ENCODE results near the gene PSMA7. TPM values are rescaled to one million over a fixed set of nuclear protein-coding genes. Genes with fewer than 3 reads are reported as not detected.

The PSMA7 gene
- total and polyA plus RNA-seq, 2 donors (not counting 1 experiment from before 2014, with no cell fraction given), result 140 to 252 TPM

DNA sequence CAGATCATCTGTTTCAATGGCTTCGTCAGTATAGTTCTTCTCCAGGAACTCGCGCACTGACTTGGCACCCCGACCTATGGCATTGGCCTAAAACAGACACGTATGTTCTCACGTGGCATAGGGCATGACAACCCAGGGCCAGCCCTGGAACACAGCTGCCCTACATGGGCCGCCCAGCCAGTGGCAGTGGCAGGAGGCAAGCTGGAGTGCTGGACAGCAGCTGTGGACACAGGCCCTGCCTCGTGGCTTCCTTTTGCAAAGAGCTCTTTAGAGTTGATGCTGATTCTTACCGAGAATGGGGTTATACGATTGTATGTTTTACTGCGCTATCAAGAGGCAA lies 5.0 kb downstream of the PSMA7 start:
- peaks cover 64% of the 10 kb centered on the region for H4K20me1 ChIP-seq (ENCODE audit: control insufficient read depth, insufficient read depth, low read length, poor library complexity, severe bottlenecking)
- H3K36me3 ChIP-seq (replicated peaks in 1 of 2; ENCODE audit: control extremely low read depth in 1 of 2, control insufficient read depth in 1 of 2, extremely low read depth in 1 of 2, insufficient read depth in 2 of 2, low read length in 1 of 2), result peaks cover 1 to 67% of the 10 kb centered on the region in 2 experiments
- ChIA-PET CTCF (interaction anchor here (0.7 to 2.8 kb wide), 8 partner anchors 11 to 127 kb away, joined by 3 to 19 read pairs (median 4); no protein-coding TSS in a partner anchor), POLR2A (no interaction called here)
- Mint-ChIP-seq H3K4me1 (peaks cover 34% of the 10 kb centered on the region), H3K27ac (no peak overlapping the region), H3K9me3 (ENCODE audit: insufficient read depth) (no peaks in the 10 kb centered on the region), H3K4me3 (no peak overlapping the region), H3K27me3 (no peaks in the 10 kb centered on the region)
- H3K4me1 ChIP-seq (ENCODE audit: control insufficient read depth in 2 of 2, insufficient read depth in 2 of 2, low read length in 2 of 2), result peaks cover 16 to 30% of the 10 kb centered on the region in 2 donors
- H3K9me3 ChIP-seq (ENCODE audit: control extremely low read depth in 1 of 3, control insufficient read depth in 2 of 3, insufficient read depth in 1 of 3, low read length in 2 of 3), result no peaks in the 10 kb centered on the region
- no peak overlapping the region for H2AFZ ChIP-seq (ENCODE audit: insufficient read depth, low read depth, low read length, poor library complexity, severe bottlenecking)
- no peaks in the 10 kb centered on the region for H3K27me3 ChIP-seq (replicated peaks in 1 of 4; ENCODE audit: control extremely low read depth in 1 of 4, control insufficient read depth in 3 of 4, insufficient read depth in 4 of 4, low read length in 3 of 4)
- DNase-seq, result no peak
- intact Hi-C loops (cut with micrococcal nuclease), result loop anchor here (5.0 kb wide), 1 partner anchor 111 kb away; no protein-coding TSS in a partner anchor
- TF ChIP-seq, protein P1, sequence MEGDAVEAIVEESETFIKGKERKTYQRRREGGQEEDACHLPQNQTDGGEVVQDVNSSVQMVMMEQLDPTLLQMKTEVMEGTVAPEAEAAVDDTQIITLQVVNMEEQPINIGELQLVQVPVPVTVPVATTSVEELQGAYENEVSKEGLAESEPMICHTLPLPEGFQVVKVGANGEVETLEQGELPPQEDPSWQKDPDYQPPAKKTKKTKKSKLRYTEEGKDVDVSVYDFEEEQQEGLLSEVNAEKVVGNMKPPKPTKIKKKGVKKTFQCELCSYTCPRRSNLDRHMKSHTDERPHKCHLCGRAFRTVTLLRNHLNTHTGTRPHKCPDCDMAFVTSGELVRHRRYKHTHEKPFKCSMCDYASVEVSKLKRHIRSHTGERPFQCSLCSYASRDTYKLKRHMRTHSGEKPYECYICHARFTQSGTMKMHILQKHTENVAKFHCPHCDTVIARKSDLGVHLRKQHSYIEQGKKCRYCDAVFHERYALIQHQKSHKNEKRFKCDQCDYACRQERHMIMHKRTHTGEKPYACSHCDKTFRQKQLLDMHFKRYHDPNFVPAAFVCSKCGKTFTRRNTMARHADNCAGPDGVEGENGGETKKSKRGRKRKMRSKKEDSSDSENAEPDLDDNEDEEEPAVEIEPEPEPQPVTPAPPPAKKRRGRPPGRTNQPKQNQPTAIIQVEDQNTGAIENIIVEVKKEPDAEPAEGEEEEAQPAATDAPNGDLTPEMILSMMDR (IDR thresholded peaks at IDR 0.05), result no peak
- TF ChIP-seq EZH2 (IDR thresholded peaks at IDR 0.05; ENCODE audit: borderline replicate concordance, insufficient read depth, low read depth, low read length, poor library complexity, severe bottlenecking), result no peak
- H3K9ac ChIP-seq (ENCODE audit: low read length), result no peak overlapping the region
- no peak for ATAC-seq (ENCODE audit: low read depth)
- peaks cover 27% of the 10 kb centered on the region for H3K79me2 ChIP-seq (ENCODE audit: control insufficient read depth, insufficient read depth, low read length)
- no peak overlapping the region for H3K4me2 ChIP-seq (replicated peaks; ENCODE audit: low read depth, low read length, poor library complexity, severe bottlenecking)
- H3K4me3 ChIP-seq (ENCODE audit: control extremely low read depth in 1 of 5, extremely low read depth in 1 of 5, insufficient read depth in 1 of 5, low read depth in 2 of 5, low read length in 4 of 5), result no peak overlapping the region
- 87% methylated on average over 11 of the region's 11 CpGs for WGBS (ENCODE audit: insufficient coverage)
- no peak overlapping the region for H3K27ac ChIP-seq (ENCODE audit: low read length in 2 of 2)

DNA sequence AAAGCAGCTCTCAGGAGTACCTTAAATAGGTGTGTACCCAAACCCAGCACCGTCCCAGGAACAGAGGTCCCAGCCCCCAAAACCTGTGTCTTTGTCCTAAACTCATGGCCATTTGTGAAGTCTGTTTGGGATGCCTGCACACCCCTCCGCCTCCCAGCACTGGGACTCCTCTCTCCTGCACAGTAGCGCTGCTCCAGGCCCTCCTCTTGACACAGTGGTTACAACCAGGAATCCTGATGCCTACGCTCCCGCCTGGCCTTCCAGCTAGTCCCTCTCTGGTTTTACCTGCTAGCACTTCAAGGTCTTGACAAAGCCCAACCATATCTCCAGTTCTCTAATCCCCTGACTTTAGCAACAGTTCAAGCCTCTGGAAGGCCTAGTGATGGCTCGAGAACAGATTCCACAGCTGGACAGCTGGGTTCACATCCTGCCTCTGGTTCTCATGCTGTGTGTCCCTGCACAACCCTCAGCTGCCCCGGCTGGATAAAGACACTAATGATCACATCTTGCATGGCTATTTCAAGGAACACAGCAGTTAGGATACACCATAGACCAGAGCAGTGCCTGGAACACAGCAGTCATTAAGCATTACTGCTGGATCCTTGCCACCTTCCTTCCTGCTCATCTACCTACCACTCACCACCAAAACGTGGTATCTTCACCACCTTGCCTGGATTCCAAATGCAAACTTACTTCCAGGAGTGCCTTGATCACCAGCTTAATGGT lies 5.6 kb downstream of the PSMA7 start:
- H3K27ac ChIP-seq (ENCODE audit: low read length in 2 of 2), result no peak overlapping the region
- H2AFZ ChIP-seq (ENCODE audit: insufficient read depth, low read depth, low read length, poor library complexity, severe bottlenecking), result no peak overlapping the region
- H3K4me3 ChIP-seq (ENCODE audit: control extremely low read depth in 1 of 5, extremely low read depth in 1 of 5, insufficient read depth in 1 of 5, low read depth in 2 of 5, low read length in 4 of 5), result no peak overlapping the region
- H3K27me3 ChIP-seq (replicated peaks in 1 of 4; ENCODE audit: control extremely low read depth in 1 of 4, control insufficient read depth in 3 of 4, insufficient read depth in 4 of 4, low read length in 3 of 4), result no peaks in the 10 kb centered on the region
- peaks cover 28% of the 10 kb centered on the region for H3K79me2 ChIP-seq (ENCODE audit: control insufficient read depth, insufficient read depth, low read length)
- peaks cover 69% of the 10 kb centered on the region for H4K20me1 ChIP-seq (ENCODE audit: control insufficient read depth, insufficient read depth, low read length, poor library complexity, severe bottlenecking)
- Mint-ChIP-seq H3K4me1 (peaks cover 34% of the 10 kb centered on the region), H3K27ac (no peak overlapping the region), H3K9me3 (ENCODE audit: insufficient read depth) (no peaks in the 10 kb centered on the region), H3K4me3 (no peak overlapping the region), H3K27me3 (no peaks in the 10 kb centered on the region)
- DNase-seq, result no peak
- TF ChIP-seq, protein P1 (IDR thresholded peaks at IDR 0.05), result no peak
- no peak overlapping the region for H3K4me2 ChIP-seq (replicated peaks; ENCODE audit: low read depth, low read length, poor library complexity, severe bottlenecking)
- ChIA-PET POLR2A (no interaction called here), CTCF (interaction anchor here (0.7 to 2.8 kb wide), 5 partner anchors 10 to 127 kb away, joined by 3 to 19 read pairs (median 5); no protein-coding TSS in a partner anchor)
- intact Hi-C loops (cut with micrococcal nuclease), result loop anchor here (5.0 kb wide), 1 partner anchor 110 kb away; no protein-coding TSS in a partner anchor
- no peaks in the 10 kb centered on the region for H3K9me3 ChIP-seq (ENCODE audit: control extremely low read depth in 1 of 3, control insufficient read depth in 2 of 3, insufficient read depth in 1 of 3, low read length in 2 of 3)
- peaks cover 16 to 33% of the 10 kb centered on the region in 2 donors for H3K4me1 ChIP-seq (ENCODE audit: control insufficient read depth in 2 of 2, insufficient read depth in 2 of 2, low read length in 2 of 2)
- peaks cover 1 to 72% of the 10 kb centered on the region in 2 experiments for H3K36me3 ChIP-seq (replicated peaks in 1 of 2; ENCODE audit: control extremely low read depth in 1 of 2, control insufficient read depth in 1 of 2, extremely low read depth in 1 of 2, insufficient read depth in 2 of 2, low read length in 1 of 2)
- WGBS (ENCODE audit: insufficient coverage), result 88% methylated on average over 8 of the region's 8 CpGs
- H3K9ac ChIP-seq (ENCODE audit: low read length), result no peak overlapping the region
- no peak for ATAC-seq (ENCODE audit: low read depth)
